ENCODE results near the gene FAM110A. TPM values are rescaled to one million over a fixed set of nuclear protein-coding genes. Genes with fewer than 3 reads are reported as not detected.
"Not testable (repeated sequence)": the region's sequence is repeated elsewhere in the genome, so short reads cannot be mapped to it uniquely, and the experiment has no call there.

FAM110A gene
- 2.7 and 2.9 TPM in 2 replicates for total RNA-seq

- peak; percentile 93 for DNase-seq
Measured at GRCh38 chr20:833450-834150, at the start of gene FAM110A. Gene FAM110A (plus strand): TSS chr20:833715. CDS start chr20:844805, 11,090 bp downstream.

- DNase-seq: no peak
Measured at GRCh38 chr20:787825-788224, 45.7 kb upstream of the FAM110A start.

GRCh38 chr20:791056-791455, 42.5 kb upstream of the FAM110A start:
- DNase-seq: no peak

GRCh38 chr20:792248-792647, 41.3 kb upstream of the FAM110A start:
- no peak for DNase-seq

GRCh38 chr20:796921-797320, 36.6 kb upstream of the FAM110A start:
- no peak for DNase-seq

GRCh38 chr20:798746-799145, 34.8 kb upstream of the FAM110A start:
- not testable (repeated sequence) for DNase-seq

GRCh38 chr20:800026-800425, 33.5 kb upstream of the FAM110A start:
- DNase-seq: not testable (repeated sequence)

- no peak for DNase-seq
Measured at GRCh38 chr20:801678-802077, 31.8 kb upstream of the FAM110A start.

GRCh38 chr20:805713-806112, 27.8 kb upstream of the FAM110A start:
- DNase-seq: peak; percentile 13

GRCh38 chr20:811776-812434, 21.6 kb upstream of the FAM110A start:
- DNase-seq: not testable (repeated sequence)

GRCh38 chr20:812435-812814, 21.1 kb upstream of the FAM110A start:
- DNase-seq: not testable (repeated sequence)

- peak; percentile 13 for DNase-seq
Measured at GRCh38 chr20:813390-813789, 20.1 kb upstream of the FAM110A start.

- no peak for DNase-seq
Measured at GRCh38 chr20:815226-815625, 18.3 kb upstream of the FAM110A start.

- DNase-seq: peak; percentile 76
Measured at GRCh38 chr20:815914-816606, 17.5 kb upstream of the FAM110A start.

- no peak for DNase-seq
Measured at GRCh38 chr20:818001-818664, 15.4 kb upstream of the FAM110A start.

- DNase-seq: no peak
Measured at GRCh38 chr20:819680-820322, 13.7 kb upstream of the FAM110A start.

GRCh38 chr20:820323-820953, 13.1 kb upstream of the FAM110A start:
- DNase-seq: no peak

- DNase-seq: no peak
Measured at GRCh38 chr20:821046-821730, 12.3 kb upstream of the FAM110A start.

GRCh38 chr20:821731-822065, 11.8 kb upstream of the FAM110A start:
- no peak for DNase-seq

GRCh38 chr20:822651-823573, 10.6 kb upstream of the FAM110A start:
- DNase-seq: no peak

GRCh38 chr20:823574-823902, 10.0 kb upstream of the FAM110A start:
- no peak for DNase-seq

Data from dermis blood vessel endothelial cell (primary cell).